ENCODE measurements around the gene KCNH2.
"Not testable (repeated sequence)": the region's sequence is repeated elsewhere in the genome, so short reads cannot be mapped to it uniquely, and the experiment has no call there.

GRCh38 chr7:150910305-150910995 lies 67.7 kb downstream of the KCNH2 start:
- TF ChIP-seq CTCF (IDR thresholded peaks at IDR 0.05); EZH2 (IDR thresholded peaks at IDR 0.05; ENCODE audit: borderline replicate concordance, insufficient read depth, low read depth, low read length, poor library complexity, severe bottlenecking): not testable (repeated sequence)
